Neural cell (in vitro differentiated cells): ENCODE results near the gene CNGA1.

ENCODE experiments used
- EP300 ChIP-seq: fragments of 450-650 bp; conservative IDR thresholded peaks from 2 replicates; pipeline ENCODE4 v1.6.1; 2014; ENCODE audit warnings: antibody characterized with exemption, mild to moderate bottlenecking, moderate library complexity; ENCODE audit not compliant: poor library complexity, severe bottlenecking
- EZH2 ChIP-seq: fragments of 200-600, 300-800 bp; shearing (Covaris generic), sonication (generic); IDR thresholded peaks from 2 replicates; pipeline ENCODE4 v1.6.1; 2014; ENCODE audit warnings: antibody characterized with exemption, low read length, borderline replicate concordance, mild to moderate bottlenecking; ENCODE audit not compliant: insufficient read depth, poor library complexity, severe bottlenecking
- MXI1 ChIP-seq: fragments of 450-650 bp; conservative IDR thresholded peaks from 2 replicates; pipeline ENCODE4 v1.6.1; 2014; ENCODE audit warnings: antibody characterized with exemption, mild to moderate bottlenecking; ENCODE audit not compliant: poor library complexity, severe bottlenecking
- POLR2AphosphoS5 ChIP-seq: IDR thresholded peaks from 2 replicates; pipeline ENCODE4 v1.6.1; 2012
- RAD21 ChIP-seq: fragments of 450-650 bp; conservative IDR thresholded peaks from 2 replicates; pipeline ENCODE4 v1.6.1; 2014; ENCODE audit warnings: antibody characterized with exemption, mild to moderate bottlenecking, moderate library complexity
- SMC3 ChIP-seq: fragments of 450-650 bp; conservative IDR thresholded peaks from 2 replicates; pipeline ENCODE4 v1.6.1; 2014; ENCODE audit warnings: antibody characterized with exemption, mild to moderate bottlenecking, moderate library complexity; ENCODE audit not compliant: poor library complexity
- TAF1 ChIP-seq: IDR thresholded peaks from 2 replicates; pipeline ENCODE4 v1.6.1; 2012; ENCODE audit warnings: low read depth
- TF ChIP-seq, protein P1 (sequence below): fragments of 450-650 bp; IDR thresholded peaks from 2 replicates; pipeline ENCODE4 v1.5.1; 2014; ENCODE audit warnings: antibody characterized with exemption, mild to moderate bottlenecking, moderate library complexity; ENCODE audit not compliant: poor library complexity, severe bottlenecking
- TF ChIP-seq, protein P2 (sequence below): IDR thresholded peaks from 2 replicates; pipeline ENCODE4 v1.6.1; 2012; ENCODE audit warnings: borderline replicate concordance

DNA sequence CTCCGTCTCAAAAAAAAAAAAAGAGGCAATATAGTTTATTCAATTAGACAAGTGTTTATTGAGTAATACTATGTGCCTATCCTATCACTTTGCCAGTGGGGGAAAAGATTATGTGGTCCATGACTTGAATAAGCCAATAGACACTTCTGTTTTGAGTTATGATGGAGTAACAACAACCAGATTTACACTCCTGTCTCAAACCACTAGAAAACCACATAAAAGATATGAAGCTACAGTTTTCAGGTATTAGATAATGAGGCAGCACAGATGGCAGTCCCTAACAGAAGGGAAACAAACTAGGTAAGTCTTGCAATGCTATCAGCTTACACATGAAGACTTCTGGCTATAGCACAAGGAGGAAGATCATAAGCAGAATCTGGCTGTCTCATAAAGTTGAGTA is 124.6 kb downstream of the CNGA1 start:
- TF ChIP-seq, protein P1, sequence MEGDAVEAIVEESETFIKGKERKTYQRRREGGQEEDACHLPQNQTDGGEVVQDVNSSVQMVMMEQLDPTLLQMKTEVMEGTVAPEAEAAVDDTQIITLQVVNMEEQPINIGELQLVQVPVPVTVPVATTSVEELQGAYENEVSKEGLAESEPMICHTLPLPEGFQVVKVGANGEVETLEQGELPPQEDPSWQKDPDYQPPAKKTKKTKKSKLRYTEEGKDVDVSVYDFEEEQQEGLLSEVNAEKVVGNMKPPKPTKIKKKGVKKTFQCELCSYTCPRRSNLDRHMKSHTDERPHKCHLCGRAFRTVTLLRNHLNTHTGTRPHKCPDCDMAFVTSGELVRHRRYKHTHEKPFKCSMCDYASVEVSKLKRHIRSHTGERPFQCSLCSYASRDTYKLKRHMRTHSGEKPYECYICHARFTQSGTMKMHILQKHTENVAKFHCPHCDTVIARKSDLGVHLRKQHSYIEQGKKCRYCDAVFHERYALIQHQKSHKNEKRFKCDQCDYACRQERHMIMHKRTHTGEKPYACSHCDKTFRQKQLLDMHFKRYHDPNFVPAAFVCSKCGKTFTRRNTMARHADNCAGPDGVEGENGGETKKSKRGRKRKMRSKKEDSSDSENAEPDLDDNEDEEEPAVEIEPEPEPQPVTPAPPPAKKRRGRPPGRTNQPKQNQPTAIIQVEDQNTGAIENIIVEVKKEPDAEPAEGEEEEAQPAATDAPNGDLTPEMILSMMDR = no peak
- TF ChIP-seq EP300 = no peak
- TF ChIP-seq TAF1 = no peak
- no peak for TF ChIP-seq SMC3
- no peak for TF ChIP-seq MXI1
- no peak for TF ChIP-seq EZH2
- TF ChIP-seq RAD21 = no peak
- TF ChIP-seq, protein P2, sequence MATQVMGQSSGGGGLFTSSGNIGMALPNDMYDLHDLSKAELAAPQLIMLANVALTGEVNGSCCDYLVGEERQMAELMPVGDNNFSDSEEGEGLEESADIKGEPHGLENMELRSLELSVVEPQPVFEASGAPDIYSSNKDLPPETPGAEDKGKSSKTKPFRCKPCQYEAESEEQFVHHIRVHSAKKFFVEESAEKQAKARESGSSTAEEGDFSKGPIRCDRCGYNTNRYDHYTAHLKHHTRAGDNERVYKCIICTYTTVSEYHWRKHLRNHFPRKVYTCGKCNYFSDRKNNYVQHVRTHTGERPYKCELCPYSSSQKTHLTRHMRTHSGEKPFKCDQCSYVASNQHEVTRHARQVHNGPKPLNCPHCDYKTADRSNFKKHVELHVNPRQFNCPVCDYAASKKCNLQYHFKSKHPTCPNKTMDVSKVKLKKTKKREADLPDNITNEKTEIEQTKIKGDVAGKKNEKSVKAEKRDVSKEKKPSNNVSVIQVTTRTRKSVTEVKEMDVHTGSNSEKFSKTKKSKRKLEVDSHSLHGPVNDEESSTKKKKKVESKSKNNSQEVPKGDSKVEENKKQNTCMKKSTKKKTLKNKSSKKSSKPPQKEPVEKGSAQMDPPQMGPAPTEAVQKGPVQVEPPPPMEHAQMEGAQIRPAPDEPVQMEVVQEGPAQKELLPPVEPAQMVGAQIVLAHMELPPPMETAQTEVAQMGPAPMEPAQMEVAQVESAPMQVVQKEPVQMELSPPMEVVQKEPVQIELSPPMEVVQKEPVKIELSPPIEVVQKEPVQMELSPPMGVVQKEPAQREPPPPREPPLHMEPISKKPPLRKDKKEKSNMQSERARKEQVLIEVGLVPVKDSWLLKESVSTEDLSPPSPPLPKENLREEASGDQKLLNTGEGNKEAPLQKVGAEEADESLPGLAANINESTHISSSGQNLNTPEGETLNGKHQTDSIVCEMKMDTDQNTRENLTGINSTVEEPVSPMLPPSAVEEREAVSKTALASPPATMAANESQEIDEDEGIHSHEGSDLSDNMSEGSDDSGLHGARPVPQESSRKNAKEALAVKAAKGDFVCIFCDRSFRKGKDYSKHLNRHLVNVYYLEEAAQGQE = no peak
- no peak for TF ChIP-seq POLR2AphosphoS5
